Measurements from ENCODE around the gene BSG. TPM values are rescaled to one million over a fixed set of nuclear protein-coding genes. Genes with fewer than 3 reads are reported as not detected.

Gene BSG
- total and polyA plus RNA-seq, 4 donors: 80.4 to 367 (median 149) TPM

GRCh38 chr19:558770-559439, 13.5 kb upstream of the BSG start:
- Histone ChIP-seq H3K36me3 (ENCODE audit: control insufficient read depth in 4 of 4, insufficient read depth in 3 of 4, low read depth in 1 of 4, low read length in 3 of 4) (no peaks in the 10 kb centered on the region), H3K9ac (ENCODE audit: low read depth in 1 of 2, low read length in 2 of 2) (no peak overlapping the region), H3K4me1 (ENCODE audit: control insufficient read depth in 4 of 4, insufficient read depth in 4 of 4, low read length in 3 of 4) (peaks cover 0 to 3% (median 1%) of the 10 kb centered on the region in 4 donors), H3K27me3 (ENCODE audit: control insufficient read depth in 4 of 4, insufficient read depth in 4 of 4, low read length in 3 of 4) (no peaks in the 10 kb centered on the region), H3K9me3 (ENCODE audit: control insufficient read depth in 4 of 4, low read length in 3 of 4) (no peaks in the 10 kb centered on the region), H3K4me3 (ENCODE audit: low read depth in 1 of 3, low read length in 3 of 3) (no peak overlapping the region), H3K27ac (ENCODE audit: low read depth in 1 of 2, low read length in 2 of 2) (no peak overlapping the region)
- DNase-seq (ENCODE audit: low spot score): no peak
- WGBS: 60% methylated on average over 21 of the region's 21 CpGs
- no peak for TF ChIP-seq EGR1 (IDR thresholded peaks at IDR 0.05; ENCODE audit: low read depth in 2 of 2)
- TF ChIP-seq NR2F2 (IDR thresholded peaks at IDR 0.05): peak; percentile 50

- Histone ChIP-seq H3K4me1 (ENCODE audit: control insufficient read depth in 4 of 4, insufficient read depth in 4 of 4, low read length in 3 of 4) (peaks cover 0 to 3% (median 1%) of the 10 kb centered on the region in 4 donors), H3K4me3 (ENCODE audit: low read depth in 1 of 3, low read length in 3 of 3) (no peak overlapping the region), H3K9ac (ENCODE audit: low read depth in 1 of 2, low read length in 2 of 2) (no peak overlapping the region), H3K36me3 (ENCODE audit: control insufficient read depth in 4 of 4, insufficient read depth in 3 of 4, low read depth in 1 of 4, low read length in 3 of 4) (no peaks in the 10 kb centered on the region), H3K9me3 (ENCODE audit: control insufficient read depth in 4 of 4, low read length in 3 of 4) (no peaks in the 10 kb centered on the region), H3K27ac (ENCODE audit: low read depth in 1 of 2, low read length in 2 of 2) (no peak overlapping the region), H3K27me3 (ENCODE audit: control insufficient read depth in 4 of 4, insufficient read depth in 4 of 4, low read length in 3 of 4) (no peaks in the 10 kb centered on the region)
- no peak for DNase-seq (ENCODE audit: low spot score)
- TF ChIP-seq REST (IDR thresholded peaks at IDR 0.05): no peak
- no peak for TF ChIP-seq FOXA2 (IDR thresholded peaks at IDR 0.05)
- TF ChIP-seq TAF1 (conservative IDR thresholded peaks at IDR 0.05): no peak
- no peak for TF ChIP-seq YY1 (IDR thresholded peaks at IDR 0.05)
- no peak for TF ChIP-seq FOXA1 (IDR thresholded peaks at IDR 0.05)
- no peak for TF ChIP-seq JUND (IDR thresholded peaks at IDR 0.05)
- no peak for TF ChIP-seq SP1 (IDR thresholded peaks at IDR 0.05)
- TF ChIP-seq RXRA (IDR thresholded peaks at IDR 0.05): no peak
- TF ChIP-seq GABPA (IDR thresholded peaks at IDR 0.05 in 1 of 2, conservative IDR thresholded peaks at IDR 0.05 in 1 of 2): no peak
- TF ChIP-seq EGR1 (IDR thresholded peaks at IDR 0.05; ENCODE audit: low read depth in 2 of 2): no peak
- no peak for TF ChIP-seq NR2F2 (IDR thresholded peaks at IDR 0.05)
- no peak for TF ChIP-seq MAX (IDR thresholded peaks at IDR 0.05)
- no peak for TF ChIP-seq HNF4A (conservative IDR thresholded peaks at IDR 0.05)
- no peak for TF ChIP-seq CTCF (IDR thresholded peaks at IDR 0.05; ENCODE audit: low read depth, low read length, missing input control)
- TF ChIP-seq ZBTB33 (IDR thresholded peaks at IDR 0.05): no peak
- no peak for TF ChIP-seq HNF4G (IDR thresholded peaks at IDR 0.05)
- no peak for TF ChIP-seq ATF3 (IDR thresholded peaks at IDR 0.05)
- no peak for TF ChIP-seq RAD21 (IDR thresholded peaks at IDR 0.05)
- 85% methylated on average over 12 of the region's 12 CpGs for WGBS
These were observed 12.3 kb upstream of the BSG start for GRCh38 chr19:560121-560520.
